ENCODE results near the gene POU2F2. TPM values are rescaled to one million over a fixed set of nuclear protein-coding genes. Genes with fewer than 3 reads are reported as not detected.

POU2F2 gene
- total and polyA plus RNA-seq, 9 of the 15 experiments (the other 6 are each of a cell fraction or from before 2014, with no cell fraction given): 0.03 to 0.68 (median 0.14) TPM

DNA sequence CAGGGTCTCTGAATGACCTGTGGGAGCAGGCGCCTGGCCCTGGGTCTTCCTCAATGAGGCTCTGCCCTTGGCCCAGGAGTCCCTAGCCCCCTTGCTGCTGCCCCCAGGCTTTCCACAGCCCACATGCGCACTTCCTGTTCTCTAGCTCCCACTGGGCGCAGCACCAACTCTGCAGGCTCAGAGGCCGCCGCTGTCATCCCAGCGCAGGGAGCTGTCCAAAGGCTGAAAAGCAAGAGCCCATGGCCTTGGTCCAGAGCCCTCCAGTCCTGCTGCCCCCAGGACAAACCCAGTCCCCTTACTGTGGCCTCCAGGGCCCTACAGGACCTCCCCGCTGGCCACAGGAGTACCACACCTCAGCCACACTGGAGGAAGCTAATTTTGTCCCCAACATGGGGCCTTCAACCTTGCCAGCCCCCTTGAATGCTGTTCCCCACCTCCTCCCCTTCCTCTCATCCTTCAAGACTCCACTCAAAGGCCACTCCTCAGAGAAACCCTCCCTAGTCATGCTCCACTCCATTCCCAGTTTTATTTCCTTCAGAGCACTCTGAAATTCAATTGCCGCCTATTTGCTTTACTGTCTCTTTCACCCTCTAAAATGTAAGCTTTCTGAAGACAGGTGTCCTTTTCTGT lies 8.0 kb upstream of the POU2F2 start (continued):
- TF ChIP-seq, protein P1, sequence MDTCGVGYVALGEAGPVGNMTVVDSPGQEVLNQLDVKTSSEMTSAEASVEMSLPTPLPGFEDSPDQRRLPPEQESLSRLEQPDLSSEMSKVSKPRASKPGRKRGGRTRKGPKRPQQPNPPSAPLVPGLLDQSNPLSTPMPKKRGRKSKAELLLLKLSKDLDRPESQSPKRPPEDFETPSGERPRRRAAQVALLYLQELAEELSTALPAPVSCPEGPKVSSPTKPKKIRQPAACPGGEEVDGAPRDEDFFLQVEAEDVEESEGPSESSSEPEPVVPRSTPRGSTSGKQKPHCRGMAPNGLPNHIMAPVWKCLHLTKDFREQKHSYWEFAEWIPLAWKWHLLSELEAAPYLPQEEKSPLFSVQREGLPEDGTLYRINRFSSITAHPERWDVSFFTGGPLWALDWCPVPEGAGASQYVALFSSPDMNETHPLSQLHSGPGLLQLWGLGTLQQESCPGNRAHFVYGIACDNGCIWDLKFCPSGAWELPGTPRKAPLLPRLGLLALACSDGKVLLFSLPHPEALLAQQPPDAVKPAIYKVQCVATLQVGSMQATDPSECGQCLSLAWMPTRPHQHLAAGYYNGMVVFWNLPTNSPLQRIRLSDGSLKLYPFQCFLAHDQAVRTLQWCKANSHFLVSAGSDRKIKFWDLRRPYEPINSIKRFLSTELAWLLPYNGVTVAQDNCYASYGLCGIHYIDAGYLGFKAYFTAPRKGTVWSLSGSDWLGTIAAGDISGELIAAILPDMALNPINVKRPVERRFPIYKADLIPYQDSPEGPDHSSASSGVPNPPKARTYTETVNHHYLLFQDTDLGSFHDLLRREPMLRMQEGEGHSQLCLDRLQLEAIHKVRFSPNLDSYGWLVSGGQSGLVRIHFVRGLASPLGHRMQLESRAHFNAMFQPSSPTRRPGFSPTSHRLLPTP (IDR thresholded peaks at IDR 0.05; ENCODE audit: borderline replicate concordance, extremely low read depth, insufficient read length): no peak
- TF ChIP-seq DPF2 (IDR thresholded peaks at IDR 0.05) (no peak), NR2C1 (IDR thresholded peaks at IDR 0.05) (no peak), NR2C1 (tag; IDR thresholded peaks at IDR 0.05) (no peak), MEIS2 (IDR thresholded peaks at IDR 0.05; ENCODE audit: partially characterized antibody) (no peak), TBP (optimal IDR thresholded peaks at IDR 0.05; ENCODE audit: low read depth, low read length) (no peak), ZSCAN32 (CRISPR knock-in tag; IDR thresholded peaks at IDR 0.05) (no peak), SRF (CRISPR knock-in tag; IDR thresholded peaks at IDR 0.05) (no peak), MAZ (CRISPR knock-in tag; conservative IDR thresholded peaks at IDR 0.05 in 1 of 2, IDR thresholded peaks at IDR 0.05 in 1 of 2) (peak; percentile 50 to 61; a peak in 2 of 4 replicates), RUNX1 (IDR thresholded peaks at IDR 0.05; ENCODE audit: low read depth) (no peak), MTA3 (IDR thresholded peaks at IDR 0.05; ENCODE audit: borderline replicate concordance) (no peak), SRSF9 (IDR thresholded peaks at IDR 0.05; ENCODE audit: borderline replicate concordance, low read depth, low read length) (no peak), ATF1 (CRISPR knock-in tag; IDR thresholded peaks at IDR 0.05) (no peak), ATF1 (tag; IDR thresholded peaks at IDR 0.05) (no peak), HDAC8 (tag; IDR thresholded peaks at IDR 0.05) (0 out of 2 replicates have a peak, but pooled peaks have one; percentile 35), YBX1 (IDR thresholded peaks at IDR 0.05) (no peak), ZNF274 (IDR thresholded peaks at IDR 0.05; ENCODE audit: borderline replicate concordance, low read depth, low read length) (no peak), ZNF224 (CRISPR knock-in tag; IDR thresholded peaks at IDR 0.05) (peak; percentile 52; the same call in 1 of the 2 replicates), SIN3A (IDR thresholded peaks at IDR 0.05; ENCODE audit: borderline replicate concordance in 2 of 2, control insufficient read depth in 1 of 2, low read depth in 2 of 2, low read length in 2 of 2) (peak in 1 of 2 experiments; percentile 80; a peak in 1 of 4 replicates), DNMT1 (IDR thresholded peaks at IDR 0.05) (no peak)
- TF ChIP-seq, protein P2, sequence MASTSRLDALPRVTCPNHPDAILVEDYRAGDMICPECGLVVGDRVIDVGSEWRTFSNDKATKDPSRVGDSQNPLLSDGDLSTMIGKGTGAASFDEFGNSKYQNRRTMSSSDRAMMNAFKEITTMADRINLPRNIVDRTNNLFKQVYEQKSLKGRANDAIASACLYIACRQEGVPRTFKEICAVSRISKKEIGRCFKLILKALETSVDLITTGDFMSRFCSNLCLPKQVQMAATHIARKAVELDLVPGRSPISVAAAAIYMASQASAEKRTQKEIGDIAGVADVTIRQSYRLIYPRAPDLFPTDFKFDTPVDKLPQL (IDR thresholded peaks at IDR 0.05; ENCODE audit: extremely low read depth, insufficient read length): no peak
- TF ChIP-seq, protein P3, sequence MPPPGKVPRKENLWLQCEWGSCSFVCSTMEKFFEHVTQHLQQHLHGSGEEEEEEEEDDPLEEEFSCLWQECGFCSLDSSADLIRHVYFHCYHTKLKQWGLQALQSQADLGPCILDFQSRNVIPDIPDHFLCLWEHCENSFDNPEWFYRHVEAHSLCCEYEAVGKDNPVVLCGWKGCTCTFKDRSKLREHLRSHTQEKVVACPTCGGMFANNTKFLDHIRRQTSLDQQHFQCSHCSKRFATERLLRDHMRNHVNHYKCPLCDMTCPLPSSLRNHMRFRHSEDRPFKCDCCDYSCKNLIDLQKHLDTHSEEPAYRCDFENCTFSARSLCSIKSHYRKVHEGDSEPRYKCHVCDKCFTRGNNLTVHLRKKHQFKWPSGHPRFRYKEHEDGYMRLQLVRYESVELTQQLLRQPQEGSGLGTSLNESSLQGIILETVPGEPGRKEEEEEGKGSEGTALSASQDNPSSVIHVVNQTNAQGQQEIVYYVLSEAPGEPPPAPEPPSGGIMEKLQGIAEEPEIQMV (tag; conservative IDR thresholded peaks at IDR 0.05; ENCODE audit: low read depth): no peak
- TF ChIP-seq, protein P4, sequence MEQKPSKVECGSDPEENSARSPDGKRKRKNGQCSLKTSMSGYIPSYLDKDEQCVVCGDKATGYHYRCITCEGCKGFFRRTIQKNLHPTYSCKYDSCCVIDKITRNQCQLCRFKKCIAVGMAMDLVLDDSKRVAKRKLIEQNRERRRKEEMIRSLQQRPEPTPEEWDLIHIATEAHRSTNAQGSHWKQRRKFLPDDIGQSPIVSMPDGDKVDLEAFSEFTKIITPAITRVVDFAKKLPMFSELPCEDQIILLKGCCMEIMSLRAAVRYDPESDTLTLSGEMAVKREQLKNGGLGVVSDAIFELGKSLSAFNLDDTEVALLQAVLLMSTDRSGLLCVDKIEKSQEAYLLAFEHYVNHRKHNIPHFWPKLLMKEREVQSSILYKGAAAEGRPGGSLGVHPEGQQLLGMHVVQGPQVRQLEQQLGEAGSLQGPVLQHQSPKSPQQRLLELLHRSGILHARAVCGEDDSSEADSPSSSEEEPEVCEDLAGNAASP (IDR thresholded peaks at IDR 0.05): no peak

All from K562 (cell line).